Stimulated activated CD4-positive, alpha-beta T cell treated with anti-CD3 and anti-CD28 coated beads, Interleukin-12 subunit alpha, Interleukin-12 subunit beta, amount 100 ng/mL, for 24 hours (primary cell): ENCODE measurements around the gene GNA14.
"Not testable (repeated sequence)": the region's sequence is repeated elsewhere in the genome, so short reads cannot be mapped to it uniquely, and the experiment has no call there.

Source experiments
- DNase-seq, 2 experiments: peaks; one replicate each; pipeline ENCODE4 v3.0.0-alpha.2; 2020; ENCODE audit warnings: low read depth in 2 of 2

GNA14 gene

DNA sequence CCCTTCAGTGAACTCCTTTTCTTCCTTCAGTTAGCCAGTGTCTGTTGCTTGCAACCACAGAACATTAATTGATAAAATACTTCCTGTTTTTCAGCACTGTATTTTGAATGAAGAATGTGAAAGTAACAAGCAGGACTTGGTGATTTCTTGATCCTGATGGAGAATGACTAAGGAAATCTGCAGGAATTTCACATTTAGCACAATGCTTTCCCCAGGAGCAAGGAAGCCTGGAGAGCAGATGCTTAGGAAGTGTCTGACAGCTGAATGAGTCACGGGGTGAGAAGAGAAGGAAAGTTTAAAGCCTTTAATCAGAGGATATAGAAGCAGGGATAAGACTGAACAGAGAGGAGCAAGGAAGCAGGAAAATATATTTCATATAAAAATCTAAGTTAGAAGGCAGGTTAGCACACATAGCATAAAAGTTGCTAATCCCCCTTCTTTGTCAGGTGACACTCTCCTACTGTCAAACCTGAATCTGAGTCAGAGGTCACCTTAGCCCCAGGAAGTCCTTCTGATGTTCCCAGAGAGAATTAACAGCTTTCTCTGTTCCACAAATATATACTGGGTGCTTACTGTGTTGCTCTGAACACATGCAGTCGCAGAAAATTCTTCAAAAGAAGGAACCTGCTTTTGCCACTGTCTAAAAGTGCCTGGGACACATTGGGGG is 59.7 kb downstream of the GNA14 start:
- DNase-seq = no peak

- DNase-seq = no peak
These were observed 60.3 kb downstream of the GNA14 start for GRCh38 chr9:77587851-77588250.

- DNase-seq = no peak
These were observed 61.1 kb downstream of the GNA14 start for GRCh38 chr9:77587042-77587441.

DNA sequence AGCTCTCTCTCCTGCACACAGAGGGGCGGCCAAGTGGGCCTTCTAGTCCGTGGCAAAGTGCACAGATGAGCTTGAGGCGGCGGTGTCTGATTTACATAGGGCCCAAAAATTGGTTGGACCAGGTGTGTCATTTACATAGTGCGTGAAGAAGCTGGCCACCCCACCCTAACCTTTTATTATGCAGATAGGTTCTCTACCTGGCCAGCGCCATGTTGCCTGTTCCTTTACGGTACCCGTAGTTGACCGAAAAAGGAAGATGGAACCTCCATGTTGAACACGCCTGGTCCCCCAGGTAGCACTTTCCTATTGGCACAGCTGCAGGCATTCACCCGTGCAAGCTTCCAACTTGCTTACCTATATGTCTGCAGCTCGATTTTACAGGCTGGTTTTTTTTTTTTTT is 61.5 kb downstream of the GNA14 start:
- DNase-seq = no peak

GRCh38 chr9:77585335-77585786 is 62.8 kb downstream of the GNA14 start:
- no peak for DNase-seq

DNA sequence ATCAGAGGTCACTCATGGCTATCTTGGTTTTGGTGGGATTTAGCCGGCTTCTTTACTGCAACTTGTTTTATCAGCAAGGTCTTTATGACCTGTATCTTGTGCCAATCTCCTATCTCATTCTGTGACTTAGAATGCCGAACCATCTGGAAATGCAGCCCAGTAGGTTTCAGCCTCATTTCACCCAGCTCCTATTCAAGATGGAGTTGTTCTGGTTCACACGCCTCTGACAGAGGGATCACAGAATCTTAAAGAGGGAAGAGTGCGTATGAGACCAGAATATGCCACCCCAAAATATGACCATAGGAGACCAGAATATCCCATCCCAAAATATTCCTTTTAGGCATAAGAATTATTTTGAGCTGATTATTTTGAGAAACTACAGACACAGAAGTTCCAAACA is 63.2 kb downstream of the GNA14 start:
- DNase-seq = not testable (repeated sequence)

- no peak for DNase-seq
These were observed 65.1 kb downstream of the GNA14 start for GRCh38 chr9:77582961-77583576.

- no peak for DNase-seq
These were observed 65.6 kb downstream of the GNA14 start for GRCh38 chr9:77582525-77582924.

- DNase-seq = no peak
These were observed 72.3 kb downstream of the GNA14 start for GRCh38 chr9:77575785-77576184.

DNA sequence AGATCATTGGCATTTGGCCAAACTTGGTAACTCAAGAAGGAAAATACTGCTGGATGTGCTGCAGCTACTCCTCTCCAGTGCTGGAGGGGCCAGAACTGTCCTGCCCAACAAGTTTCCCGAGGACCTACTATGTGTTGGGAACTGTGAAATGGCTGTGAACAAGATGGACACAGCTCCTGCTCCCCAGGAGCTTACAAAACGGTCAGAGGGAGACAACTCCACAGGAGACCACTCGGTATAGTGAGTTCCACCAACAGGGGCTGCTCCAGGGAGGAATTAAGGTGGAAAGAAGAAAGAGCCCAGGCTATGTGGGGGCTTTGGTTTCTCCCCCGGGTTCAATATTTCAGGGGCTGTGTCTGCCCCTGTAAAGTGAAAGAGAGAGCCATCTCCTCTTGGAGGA is 78.8 kb downstream of the GNA14 start:
- DNase-seq = no peak

DNA sequence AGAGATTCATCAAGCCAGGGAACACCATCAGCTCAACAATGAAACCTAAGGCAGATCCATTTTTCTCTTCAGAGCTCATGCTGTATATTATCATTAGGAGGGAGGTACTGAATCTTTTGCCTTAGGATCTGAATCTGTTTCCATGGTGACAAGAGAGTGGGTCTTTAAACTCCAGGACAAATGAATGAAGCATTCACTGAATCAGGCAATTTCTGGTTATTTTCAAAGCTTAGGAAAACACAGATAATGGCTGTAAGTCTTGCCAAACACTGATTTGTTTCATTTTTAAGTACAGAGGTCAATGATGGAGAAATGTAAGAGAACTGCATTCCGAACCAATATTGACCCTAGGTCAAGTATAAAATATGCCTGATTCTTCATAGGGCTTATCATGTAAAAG is 84.9 kb downstream of the GNA14 start:
- DNase-seq = no peak

DNA sequence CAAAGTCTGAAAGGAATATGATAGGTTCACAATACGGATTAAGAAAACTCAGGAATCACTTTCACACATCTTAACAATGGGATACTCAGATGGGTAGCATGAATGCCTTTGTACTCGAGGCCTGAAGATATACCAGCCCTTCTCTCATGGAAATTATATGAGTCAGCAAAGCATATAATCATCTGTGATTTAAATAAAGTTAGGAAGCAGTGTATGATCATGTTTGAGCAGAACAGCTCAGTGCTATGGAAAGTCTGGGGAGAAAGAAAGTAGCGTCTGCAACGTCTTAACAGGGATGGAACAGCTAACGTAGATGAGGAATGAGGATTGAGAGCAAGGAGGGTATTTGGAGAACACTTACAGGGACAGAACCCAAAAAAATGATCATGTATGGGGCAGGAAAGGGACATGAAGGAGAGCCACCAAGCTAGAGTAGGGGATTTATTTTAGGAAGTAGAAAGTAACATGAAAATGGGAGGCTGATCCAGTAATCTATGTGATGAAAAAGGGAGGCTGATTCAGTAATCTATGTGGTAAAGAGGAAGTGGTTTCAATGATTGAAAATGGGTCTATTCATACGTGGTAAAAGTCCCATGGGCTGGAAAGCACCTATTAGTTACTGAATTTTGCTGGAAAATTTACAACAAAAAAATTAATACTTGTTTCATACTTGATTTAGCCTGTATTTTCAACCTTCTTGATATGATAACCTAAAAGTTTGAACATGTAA is 85.9 kb downstream of the GNA14 start:
- no peak for DNase-seq

DNA sequence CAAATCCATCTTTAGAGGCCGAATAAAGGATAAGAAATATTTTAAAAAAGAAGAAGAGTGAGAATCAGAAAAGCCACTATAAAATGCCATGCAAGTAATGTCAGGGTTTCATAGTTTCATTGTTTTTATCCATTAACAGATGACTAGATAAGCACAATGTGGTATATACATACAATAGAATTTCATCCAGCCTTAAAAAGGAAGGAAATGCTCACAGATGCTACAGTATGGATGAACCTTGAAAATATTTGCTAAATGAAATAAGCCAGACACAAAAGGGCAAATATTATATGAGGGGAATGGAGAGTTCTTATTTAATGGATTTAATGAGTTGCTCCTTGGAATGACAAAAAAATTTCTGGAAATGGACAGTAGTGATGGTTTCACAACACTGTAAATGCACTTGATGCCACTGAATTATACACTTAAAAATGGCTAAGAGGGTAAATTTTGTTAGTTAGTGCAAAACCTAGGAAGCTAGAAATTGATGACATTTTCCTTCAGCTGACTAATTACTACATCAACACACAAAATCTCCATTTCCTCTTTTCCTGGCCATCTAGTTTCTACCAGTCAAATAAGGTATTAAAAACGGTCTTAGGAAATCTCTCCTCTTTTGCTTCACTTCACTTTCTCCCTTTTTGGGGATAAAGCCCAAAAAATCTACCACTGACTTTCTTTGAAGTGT is 86.6 kb downstream of the GNA14 start:
- no peak for DNase-seq

DNA sequence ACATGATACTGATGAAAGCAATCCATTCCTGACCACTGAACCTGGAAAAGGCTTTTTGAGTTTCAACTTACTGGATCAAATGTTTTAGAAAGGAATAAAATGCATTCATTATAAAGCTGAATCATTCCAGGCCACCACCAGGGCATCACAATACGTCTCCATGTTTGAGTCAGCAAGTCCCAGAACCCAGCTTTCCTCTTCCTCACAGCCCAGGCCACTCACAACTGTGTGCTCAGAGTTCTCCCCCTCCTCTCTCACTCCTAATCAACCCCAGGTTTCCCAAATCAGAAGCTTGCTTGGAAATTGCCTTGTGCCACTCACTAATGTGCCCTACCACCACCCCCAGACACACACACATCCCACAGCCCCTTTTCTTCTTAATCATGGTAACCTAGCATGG is 91.7 kb downstream of the GNA14 start:
- DNase-seq = no peak

- DNase-seq = no peak
These were observed 93.5 kb downstream of the GNA14 start for GRCh38 chr9:77554586-77555105.

GRCh38 chr9:77547106-77547730 is 100.9 kb downstream of the GNA14 start:
- DNase-seq = no peak

- no peak for DNase-seq
These were observed 101.7 kb downstream of the GNA14 start for GRCh38 chr9:77546376-77546950.

DNA sequence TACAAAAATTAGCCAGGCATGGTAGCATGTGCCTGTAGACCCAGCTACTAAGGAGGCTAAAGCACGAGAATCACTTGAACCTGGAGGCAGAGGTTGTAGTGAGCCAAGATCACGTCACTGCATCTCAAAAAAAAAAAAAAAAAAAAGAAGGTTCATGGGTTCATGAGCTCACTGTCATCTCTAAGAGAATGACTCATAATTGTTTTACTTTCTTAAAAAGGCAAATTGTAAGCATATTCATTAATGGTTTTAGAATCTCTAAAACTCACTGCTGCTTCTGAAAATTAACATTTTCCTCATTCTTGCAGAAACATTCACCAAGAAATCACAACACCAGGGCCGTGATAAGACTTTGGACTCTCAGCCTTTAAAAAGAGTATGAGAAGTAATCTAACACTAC is 103.6 kb downstream of the GNA14 start:
- DNase-seq = no peak

DNA sequence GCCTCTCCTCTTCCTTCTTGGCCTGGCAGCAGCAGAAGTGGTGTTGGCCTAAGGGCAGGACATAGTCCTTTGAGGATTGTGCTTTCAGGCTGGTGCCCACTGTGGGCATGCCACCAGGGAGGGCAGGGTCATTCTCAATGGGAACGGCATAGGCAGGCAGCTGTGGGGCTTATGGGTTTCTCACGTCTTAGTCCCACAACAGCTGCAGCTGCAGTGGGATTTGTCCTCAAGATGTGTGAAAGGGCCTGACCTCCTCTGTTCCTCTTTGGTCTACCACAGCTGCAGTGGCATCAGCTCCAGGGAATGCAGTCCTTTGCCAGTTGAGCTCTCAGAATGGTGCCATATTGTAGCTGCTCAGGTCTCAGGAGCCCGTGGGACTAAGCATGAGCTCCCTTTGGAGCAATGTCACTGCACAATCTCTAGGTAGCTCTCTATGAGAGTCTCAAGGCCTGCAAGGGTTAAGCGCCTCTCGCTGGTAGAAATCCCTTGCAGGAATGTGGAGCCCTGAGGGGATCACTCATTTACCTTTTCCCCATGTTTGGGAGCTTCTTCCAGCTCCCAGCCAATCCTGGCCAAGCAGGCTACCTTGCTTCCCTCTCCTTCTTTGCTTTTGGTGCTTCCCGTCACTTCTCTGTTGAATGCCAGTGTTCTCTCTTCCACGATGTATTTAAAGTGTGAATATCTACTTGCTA is 104.8 kb downstream of the GNA14 start:
- no peak for DNase-seq

DNA sequence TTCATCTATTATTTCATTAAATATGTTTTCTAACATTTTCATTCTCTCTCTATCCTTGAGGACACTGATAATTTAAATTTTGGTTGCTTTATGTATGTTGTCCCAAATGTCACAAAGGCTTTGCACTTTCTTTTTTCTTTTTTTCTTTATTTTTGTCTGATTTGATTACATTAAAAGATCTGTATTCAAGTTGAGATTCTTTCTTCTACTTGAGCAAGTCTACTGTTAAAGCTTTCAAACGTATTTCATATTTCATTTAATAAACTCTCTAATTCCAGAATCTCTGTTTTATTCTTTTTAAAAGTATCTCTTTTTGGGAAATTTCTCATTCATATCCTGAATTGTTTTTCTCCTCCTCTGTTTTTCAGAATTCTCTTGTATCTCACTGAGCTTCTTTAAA is 106.5 kb downstream of the GNA14 start:
- DNase-seq = no peak

DNA sequence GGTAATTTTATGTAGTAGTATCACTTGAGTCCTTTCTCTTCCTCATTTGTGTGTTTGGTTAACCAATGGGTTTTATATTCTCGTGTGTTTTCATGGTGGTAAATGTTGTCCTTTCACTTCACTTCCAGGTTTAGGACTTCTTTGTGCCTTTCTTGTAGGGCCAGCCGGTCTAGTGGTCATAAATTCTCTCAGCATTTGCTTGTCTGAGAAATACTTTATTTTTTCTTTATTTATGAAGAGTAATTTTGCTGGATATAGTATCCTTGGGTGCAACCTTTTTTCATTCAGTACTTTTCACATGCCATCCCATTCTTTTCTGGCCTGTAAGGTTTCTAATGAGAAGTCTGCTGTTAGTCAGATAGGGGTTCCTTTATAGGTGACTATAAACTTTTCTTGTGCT is 107.1 kb downstream of the GNA14 start:
- no peak for DNase-seq
